EH (cell line): ENCODE measurements around the gene DOHH.

Experiments used
- DNase-seq: peaks from one replicate; pipeline ENCODE4 v3.0.0-alpha.2; 2015; ENCODE audit warnings: low read depth

DOHH gene

DNA sequence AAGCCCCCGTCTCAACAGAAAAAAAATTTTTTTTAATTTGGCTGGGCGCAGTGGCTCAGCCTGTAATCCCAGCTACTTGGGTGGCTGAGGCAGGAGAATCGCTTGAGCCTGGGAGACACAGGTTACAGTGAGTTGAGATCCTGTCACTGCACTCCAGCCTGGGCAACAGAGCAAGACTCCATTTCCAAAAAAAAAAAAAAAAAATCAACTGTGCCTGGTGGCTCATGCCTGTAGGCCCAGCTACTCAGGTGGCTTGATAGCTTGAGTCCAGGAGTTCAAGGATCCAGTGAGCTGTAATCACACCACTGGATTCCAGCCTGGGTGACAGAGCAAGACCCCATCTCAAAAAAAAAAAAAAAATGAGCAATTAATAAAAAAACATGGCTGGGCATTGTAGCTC, 1.3 kb upstream of the DOHH start:
- DNase-seq: no peak

DNA sequence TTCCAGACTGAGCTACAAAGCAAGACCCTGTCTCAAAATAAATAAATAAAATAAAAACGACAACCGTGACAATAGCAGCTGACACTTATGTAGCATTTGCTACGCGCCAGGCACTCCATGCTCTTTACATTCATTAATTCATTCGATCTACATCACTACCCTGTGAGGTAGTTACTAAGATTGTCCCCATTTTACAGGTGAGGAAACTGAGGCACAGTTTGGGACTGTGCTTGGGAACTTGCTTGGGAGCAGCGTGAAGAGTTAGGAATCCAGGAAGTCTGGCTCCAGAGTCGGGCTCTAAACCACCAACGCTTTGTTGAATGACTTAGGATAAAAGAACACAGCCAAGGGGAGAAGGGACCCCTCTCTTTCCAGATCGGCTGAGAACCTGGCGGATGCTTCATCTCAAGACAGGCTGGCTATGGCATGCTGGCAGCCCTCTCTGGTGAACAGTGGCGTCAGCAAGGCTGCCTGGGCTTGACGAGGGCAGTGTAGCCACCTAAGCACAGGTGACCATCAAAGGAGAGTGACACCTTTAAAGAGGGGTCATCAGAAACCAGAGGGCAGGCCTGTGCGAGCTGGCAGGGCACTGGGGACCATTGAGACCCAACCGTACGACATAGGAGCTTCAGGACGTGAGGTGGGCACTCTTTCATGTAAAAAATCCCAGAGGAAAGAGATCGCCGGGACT, 591 bp downstream of the DOHH start:
- no peak for DNase-seq

DNA sequence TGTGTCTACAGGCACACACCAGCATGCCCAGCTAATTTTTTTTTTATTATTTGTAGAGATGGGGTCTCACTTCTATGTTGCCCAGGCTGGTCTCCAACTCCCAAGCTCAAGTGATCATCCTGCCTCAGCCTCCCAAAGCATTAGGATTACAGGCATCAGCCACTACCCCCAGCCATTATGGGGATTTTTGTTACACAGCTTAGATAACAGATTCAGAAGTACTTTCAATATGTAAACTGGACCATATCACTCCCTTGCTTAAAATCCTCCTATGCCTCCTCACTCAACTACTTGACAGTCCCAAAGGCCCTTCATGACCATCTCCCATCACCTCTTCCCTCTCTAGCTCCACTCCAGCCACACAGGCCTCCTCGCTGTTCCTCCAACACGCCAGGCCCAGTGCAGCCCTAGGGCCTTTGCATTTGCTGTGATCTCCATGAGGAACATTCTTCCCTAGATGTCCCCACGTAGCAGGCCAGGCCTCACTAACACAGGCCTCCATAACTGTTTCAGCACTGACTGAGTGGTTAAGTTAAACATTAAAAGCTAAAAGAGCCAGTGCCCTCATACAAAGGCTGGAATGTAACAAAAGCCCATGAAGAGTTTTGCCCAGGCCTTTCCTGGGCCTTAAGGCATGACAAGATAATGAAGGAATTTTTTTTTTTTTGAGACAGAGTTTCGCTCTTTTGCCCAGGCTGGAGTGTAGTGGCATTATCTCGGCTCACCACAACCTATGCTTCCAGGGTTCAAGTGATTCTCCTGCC, 2.5 kb downstream of the DOHH start:
- no peak for DNase-seq

DNA sequence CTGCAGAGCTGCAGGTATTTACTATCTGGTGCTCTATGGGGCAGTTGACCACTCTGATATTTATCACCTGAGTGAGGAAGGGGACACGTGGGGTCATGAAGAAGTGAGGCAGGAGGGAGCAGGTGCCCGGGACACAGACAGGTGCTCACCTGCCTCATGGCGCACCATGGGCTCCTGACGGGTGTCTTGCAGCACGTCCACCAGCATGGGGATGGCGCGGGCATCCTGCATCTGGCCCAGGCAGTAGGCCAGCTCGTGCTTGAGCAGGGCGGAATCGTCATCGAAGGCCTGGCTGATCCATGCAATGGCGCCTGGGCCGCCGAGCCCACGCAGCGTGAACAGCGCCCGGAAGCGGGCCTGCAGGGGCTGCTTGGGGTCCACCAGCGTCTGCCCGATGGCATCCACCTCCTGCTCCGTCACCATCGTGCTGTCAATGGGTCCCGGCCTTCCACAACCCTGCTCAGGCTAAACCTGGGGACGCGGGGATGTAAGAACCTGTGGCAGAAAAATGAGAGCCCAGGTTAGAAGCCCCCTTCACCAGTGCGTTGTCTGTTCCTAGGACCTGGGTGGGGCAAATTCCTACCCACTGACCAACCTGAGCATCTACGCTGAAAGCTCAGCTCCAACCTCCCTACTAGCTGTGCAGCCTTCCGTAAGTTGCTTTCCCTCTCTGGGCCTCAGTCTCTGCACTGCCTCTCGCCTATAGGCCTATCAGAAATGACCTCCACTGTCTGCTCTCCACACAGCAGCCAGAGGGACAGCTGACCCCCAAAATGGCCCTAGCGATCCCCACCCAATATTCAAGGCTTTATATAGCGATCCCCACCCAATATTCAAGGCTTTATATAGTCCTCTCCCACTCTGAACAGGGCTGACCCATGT, 3.8 kb downstream of the DOHH start:
- DNase-seq: no peak

DNA sequence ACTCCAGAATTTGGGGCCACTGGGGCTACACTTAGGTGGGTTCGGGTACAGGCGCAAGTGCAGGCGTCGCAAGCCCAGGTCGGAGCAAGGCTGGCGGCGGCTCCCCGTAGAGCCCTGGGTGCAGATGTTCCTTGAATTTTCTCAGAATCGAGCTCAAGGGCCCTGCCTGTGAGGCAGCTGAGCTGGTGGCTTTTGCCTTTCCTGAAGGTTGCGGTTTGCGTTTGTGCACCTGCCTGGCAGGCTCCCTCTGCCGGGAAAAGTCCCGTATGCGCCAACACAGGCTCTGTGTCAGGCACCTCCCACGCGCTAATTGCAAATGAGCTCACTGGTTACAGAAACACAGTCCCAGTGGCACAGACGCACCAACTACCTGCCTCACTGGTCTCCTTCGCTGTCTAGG, 5.9 kb downstream of the DOHH start:
- no peak for DNase-seq

DNA sequence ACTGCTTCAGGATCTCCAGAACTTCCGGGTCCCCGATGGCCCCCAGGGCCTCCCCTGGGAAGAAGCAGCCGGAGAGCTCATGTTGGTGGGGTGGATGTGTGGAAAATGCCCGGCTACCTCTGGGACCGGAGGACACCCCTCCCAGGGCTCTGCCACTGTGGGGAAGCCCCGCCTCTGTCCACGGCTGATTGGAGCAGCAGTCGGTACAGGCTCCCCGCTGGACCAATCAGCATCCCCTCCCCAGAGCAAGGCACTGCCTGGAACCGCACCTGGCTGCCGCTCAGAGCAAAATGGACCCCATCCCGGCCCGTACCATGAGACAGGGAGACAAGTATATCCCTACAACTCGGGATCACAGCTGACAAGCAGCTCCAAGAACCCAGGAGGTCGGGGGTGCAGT, 6.4 kb downstream of the DOHH start:
- DNase-seq: peak; percentile 27

DNA sequence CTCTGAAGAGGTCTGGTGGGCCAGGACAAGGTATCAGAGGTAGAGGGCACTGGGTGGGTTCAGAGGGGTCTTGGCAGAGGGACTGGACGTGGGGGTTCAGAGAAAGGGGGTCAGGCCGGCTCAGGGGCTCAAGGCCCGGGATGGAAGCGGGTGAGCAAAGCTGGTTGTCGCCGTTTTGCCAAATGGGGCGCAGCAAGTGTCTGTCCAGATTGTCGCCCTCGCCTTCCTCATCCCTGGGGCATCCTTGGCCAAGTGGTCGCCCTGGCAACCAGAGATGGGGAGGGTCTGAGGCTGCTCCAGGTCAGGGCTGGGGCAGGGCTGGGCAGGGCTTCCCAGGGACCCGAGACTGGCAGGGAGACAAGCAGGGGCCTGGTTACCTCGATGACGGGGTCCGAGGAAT, 6.8 kb downstream of the DOHH start:
- no peak for DNase-seq

DNA sequence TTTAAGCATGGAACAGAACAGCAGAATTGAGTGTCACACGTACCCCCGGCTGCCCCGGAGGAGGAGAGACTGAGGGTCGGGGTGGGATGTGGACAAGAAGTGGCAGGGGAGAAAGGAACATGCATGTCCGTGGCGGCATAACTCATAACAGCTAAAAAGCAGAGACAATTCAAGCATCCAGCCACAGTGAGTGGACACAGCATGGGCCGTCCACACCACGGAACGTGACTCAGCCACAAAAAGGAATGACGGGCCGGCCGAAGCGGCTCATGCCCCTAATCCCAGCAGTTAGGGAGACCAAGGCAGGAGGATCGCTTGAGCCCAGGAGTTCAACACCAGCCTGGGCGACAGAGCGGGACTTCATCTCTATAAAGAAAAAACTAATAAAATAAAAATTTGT, 7.6 kb downstream of the DOHH start:
- DNase-seq: no peak

DNA sequence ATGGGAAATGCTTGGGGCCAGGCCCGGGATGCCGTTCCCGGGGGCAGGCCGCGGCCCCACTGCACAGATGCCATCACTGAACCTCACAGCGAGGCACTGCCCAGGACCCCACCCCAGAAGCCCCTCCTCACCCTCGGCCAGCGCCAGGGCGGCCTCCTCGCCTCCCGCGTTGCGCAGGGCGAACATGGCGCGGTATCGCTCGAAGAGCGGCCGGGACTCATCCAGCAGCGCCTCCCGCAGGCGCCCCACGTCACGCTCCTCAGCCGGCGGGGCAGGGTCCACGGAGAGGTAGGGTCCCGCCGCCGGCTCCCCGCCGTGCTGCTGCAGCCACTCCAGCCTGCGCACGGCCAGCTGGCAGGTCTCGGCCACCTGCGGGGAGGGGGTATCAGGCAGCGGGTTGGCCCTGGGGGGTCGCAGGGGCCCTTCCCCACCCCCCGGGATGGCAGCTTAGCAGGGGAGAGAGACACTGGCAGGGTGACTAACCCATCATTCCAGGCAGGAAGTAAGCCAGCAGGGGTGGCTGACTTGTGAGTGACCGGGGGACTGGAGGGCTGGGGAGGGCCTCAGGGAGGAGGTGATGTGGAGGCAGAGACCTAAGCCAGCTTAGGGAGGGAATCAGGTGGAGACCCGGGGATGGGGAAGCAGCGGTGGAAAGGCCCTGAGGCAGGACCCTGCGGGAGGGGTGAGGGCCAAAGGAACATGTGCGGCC, 8.2 kb downstream of the DOHH start:
- no peak for DNase-seq

DNA sequence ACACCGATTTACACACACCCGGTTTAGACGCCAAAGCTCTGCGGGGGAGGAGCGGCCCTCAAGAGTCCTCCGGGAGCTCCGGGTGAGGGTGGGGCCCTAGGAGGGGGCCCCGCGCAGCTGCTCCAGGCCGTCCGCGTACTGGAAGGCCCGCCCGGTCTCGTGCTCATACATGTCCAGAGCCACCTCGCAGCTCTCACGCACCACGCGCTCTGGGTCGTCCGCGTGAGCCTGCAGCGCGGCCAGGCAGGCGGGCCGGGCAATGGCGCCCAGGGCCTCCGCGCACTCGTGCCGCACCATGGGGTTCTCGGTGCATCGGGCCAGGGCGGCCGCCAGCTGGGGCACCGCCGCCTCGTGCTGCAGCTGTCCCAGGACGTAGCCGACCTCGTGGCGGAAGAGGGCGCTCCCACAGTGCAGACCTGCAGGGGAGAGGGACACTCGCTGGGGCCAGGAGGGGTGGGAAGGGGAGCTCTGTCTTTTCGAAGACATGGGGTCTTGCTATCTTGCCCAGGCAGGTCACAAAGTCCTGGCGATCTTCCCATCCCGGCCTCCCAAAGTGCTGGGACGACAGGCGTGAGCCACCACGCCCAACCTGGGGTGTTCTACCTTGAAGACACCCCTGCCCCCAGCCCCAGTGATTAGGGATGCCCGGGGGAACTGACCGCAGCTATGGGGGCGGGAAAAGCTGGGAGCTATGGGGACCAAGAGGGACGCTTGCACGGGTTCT, 8.9 kb downstream of the DOHH start:
- no peak for DNase-seq

DNA sequence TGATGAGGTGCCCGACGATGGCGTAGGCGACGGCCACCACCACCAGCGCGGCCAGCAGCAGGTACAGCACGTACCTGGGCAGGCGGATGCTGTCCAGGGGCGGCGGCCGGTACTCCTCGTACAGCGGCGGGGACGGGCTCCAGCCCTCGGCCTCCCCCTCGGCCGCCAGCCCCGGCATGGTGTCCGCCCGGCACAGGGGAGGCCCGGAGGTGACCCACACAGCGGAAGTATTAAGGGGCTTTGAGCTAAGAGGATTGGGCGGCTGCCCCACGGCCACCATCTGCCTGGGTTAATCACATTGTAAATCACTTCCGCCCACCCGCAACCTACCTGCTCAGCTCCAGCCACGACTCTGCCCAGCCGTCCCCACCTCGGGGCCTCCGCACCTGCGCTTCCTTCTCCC, 17.2 kb downstream of the DOHH start, which contains the start of gene SMIM44:
Gene SMIM44 (minus strand): TSS at position 216 of the 403 bp plus-strand sequence. CDS start 38 bp downstream, at position 178.
- DNase-seq: no peak

DNA sequence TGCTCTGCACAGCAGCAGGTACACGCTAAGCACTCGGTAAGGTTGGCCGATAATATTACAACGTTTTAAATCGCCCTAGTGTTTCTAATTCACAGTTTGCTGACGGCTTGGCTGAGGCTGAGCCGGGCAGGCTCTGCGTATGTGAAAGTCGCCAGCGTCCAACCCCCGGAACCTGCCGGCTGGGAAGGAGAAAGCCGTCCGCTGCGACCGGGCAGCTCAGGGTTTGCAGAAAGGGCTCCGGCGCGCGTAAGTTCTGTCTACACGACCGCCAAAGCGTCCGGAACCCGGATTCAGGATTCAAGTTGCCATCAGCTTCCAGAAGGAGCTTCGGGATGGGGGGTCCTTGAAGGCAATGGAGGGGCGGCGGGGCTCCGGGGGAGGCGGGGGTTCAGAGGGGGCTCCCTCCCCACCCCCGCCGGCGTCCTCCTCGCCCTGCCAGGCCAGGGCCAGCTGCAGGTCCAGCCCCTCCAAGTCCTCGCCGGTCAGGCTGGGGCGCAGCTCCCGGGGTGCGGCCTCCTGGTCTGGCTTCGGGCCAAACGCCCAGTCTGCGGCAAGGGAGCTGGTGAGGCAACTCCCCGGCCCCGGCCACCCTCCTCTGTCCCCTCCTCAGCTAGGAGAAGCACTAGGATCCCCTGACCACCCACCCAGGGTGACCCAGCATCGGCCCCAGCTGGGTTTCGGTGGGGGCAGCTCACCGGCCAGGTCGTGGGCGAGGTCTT, 17.8 kb downstream of the DOHH start:
- DNase-seq: no peak

DNA sequence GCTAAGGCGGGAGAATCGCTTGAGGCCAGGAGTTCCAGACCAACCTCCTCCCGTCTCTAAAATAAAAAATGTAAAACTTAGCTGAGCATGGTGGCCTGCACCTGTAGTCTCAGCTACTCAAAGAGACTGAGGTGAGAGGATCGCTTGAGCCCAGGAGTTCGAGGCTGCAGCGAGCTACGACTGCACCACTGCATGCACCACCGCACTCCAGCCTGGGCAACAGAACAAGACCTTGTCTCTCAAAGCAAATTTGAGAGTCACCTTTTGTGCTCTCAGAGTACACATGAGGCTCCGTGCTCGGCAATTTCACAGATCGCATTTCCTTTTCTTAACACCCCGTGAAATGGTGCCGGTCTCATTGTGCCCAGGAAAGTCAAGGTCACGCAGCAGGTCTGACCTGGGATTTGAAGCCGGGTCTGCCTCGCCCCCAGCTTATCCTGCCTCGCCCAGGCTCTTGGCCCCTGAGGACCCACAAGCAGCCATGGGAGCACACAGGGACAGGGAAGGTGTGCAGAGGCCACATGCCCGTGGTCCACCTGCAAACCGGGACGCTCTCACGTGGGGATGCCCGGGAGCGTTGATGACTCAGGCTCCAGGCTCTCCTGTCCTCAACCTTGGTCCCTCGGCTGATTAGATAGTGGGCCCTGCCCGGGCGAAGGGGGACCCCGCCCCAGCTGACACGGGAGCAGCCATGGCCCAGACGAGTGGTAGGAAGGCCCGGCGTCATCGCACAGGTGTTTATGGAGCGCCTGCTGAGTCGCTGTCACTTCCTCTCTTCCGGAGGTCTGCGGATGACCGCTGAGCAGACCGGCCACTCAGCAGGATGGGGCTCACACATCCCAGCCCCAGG, 19.0 kb downstream of the DOHH start:
- no peak for DNase-seq

DNA sequence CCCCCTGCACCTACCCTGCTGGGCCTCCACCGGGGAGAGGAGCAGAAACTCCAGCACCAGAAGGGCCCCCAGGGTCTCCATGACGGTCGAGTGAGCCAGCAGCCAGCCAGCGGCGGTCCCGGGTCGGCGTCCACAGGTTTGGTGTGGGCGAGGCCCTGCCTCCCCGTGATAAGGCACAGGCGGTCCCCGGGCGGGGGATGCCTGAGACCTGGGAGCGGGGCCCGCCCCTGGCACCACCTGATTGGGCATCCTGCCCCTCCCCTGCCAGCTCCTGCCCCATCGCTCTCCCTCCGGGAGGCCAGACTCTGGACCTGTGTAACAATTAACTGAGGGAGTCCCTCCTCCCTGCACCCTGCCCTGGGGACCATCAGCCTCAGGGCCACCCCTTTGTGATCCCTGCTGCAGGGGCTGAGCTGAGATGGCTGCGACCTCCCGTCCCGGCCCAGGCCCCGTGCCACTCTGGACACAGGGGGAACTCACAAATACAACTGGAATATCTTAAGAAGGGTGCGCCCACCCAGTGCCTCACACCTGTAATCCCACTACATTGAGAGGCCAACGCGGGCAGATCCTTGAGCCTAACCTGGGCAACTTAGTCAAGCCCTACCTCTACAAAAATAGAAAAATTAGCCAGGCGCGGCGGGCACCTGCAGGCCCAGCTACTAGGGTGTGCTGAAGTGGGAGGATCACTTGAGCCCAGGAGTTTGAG, 19.9 kb downstream of the DOHH start, which contains the start of gene SMIM24:
Gene SMIM24 (minus strand): TSS at position 143 of the 709 bp plus-strand sequence. CDS start 62 bp downstream, at position 81.
- DNase-seq: no peak

DNA sequence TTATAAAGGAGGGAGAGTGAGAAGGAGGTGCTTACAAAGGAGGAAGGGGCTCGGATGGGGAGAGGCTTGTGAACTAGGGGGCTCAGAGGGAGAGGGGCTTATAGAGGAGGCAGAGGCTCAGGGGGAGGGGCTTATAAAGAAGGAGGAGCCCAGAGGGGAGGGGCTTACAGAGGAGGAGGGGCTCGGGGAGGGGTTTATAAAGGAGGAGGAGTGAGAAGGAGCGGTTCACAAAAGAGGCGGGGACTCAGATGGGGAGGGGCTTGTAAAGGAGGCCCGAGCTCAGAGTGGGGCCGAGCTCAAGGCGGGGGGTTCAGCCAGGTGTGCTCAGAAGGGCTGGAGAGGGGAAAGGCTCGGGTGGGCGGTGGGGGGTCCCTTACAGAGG, 20.6 kb downstream of the DOHH start:
- DNase-seq: peak; percentile 31

DNA sequence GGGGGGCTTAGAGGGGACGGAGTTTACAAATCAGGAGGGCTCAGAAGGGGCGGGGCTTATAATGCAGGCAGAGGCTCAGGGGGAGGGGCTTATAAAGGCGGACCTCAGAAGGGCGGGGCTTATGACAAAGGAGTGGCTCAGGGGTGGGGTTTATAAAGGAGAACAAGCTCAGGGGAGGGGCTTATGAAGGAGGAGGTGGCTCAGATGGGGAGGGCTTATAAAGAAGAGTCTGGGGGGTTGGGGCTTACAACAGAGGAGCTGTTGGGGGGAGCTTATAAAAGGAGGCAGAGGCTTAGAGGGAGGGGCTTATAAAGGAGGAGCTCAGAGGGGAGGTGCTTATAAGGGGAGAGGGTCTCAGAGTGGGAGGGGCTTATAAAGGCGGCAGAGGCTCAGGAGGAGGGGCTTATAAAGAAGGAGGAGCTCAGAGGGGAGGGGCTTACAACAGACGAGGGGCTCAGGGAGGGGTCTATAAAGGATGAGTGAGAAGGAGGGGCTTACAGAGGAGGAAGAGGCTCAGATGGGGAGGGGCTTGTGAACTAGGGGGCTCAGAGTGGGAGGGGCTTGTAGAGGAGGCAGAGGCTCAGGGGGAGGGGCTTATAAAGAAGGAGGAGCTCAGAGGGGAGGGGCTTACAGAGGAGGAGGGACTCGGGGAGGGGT, 21.2 kb downstream of the DOHH start:
- DNase-seq: peak; percentile 45

DNA sequence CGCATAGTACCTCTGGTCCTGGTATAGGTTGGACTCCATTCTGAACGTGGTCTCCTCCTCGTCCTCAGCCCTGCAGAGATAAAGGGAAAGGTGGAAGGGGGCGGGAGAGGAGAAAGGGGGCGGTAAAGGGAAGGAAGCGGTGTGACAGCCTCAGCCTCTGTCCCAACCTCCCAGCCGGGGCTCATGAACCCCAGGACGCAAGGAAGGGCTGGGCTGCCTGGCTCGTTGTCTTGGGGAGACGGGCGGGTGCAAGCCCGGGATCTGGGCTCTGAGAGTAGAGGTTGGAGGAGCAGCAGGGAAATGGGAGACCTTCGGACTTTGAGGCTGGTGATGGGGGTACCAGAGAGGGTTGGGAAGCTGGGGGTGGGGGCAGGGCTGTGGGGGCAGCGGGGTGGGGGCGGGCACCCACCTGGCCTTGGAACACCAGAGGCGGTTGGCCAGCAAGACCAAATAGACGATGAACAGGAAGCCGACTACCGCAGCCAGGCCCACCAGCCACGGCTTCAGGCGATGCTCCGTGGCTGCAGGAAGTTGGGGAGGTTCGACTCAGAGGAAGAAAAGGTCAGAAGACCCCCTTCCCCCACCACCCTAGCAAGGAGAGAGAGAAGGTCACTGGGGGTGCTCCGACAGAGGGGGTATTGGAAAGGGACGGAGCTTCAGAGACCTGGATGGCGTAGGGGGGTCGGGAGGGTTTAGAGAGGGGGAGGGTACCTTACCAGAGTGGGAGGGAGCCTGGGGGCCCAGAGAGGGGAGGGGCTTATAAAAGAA, 21.9 kb downstream of the DOHH start:
- no peak for DNase-seq

DNA sequence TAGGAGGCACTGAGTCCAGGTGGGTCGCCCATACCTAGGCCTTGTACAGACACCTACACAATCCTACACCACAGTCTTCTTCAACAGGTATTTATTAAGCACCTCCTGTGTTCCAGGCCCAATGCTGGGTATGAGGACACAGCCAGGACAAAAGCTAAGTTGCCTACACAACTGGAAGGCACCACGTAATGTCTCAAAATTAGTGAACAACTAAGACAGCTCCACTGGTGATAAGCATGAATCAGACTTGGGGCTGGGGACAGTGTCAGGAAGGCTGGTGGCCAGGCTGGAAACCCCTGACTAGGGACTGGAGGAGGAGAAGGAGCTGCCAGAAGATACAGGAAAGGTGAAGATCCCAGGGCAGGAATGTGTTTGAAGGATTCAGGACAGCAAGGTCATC, 22.5 kb downstream of the DOHH start:
- DNase-seq: no peak
